LNCAP (cell line): ENCODE results near the gene NMNAT1.

Experiments used
- TF ChIP-seq, protein P1 (sequence below): fragments of 450-650 bp; IDR thresholded peaks from 2 replicates; pipeline ENCODE4 v1.5.1; 2017; ENCODE audit warnings: mild to moderate bottlenecking

Gene NMNAT1

DNA sequence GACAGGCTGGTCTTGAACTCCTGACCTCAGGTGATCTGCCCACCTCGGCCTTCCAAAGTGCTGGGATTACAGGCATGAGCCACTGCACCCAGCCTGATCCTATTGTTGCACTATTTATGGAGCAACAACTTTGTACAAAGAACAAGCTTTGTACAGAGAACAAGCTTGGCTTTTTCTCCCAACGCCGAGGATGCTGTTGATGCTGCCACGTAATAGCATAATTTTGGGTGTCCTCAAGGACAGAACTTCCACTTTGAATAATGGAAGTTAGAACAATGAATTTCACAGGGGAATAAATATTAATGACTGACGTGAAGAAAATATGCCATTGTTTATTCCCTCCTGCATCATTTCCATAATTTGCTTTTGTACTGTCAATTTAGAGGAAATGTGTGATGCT is 41.0 kb downstream of the NMNAT1 start:
- TF ChIP-seq, protein P1, sequence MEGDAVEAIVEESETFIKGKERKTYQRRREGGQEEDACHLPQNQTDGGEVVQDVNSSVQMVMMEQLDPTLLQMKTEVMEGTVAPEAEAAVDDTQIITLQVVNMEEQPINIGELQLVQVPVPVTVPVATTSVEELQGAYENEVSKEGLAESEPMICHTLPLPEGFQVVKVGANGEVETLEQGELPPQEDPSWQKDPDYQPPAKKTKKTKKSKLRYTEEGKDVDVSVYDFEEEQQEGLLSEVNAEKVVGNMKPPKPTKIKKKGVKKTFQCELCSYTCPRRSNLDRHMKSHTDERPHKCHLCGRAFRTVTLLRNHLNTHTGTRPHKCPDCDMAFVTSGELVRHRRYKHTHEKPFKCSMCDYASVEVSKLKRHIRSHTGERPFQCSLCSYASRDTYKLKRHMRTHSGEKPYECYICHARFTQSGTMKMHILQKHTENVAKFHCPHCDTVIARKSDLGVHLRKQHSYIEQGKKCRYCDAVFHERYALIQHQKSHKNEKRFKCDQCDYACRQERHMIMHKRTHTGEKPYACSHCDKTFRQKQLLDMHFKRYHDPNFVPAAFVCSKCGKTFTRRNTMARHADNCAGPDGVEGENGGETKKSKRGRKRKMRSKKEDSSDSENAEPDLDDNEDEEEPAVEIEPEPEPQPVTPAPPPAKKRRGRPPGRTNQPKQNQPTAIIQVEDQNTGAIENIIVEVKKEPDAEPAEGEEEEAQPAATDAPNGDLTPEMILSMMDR, result no peak

DNA sequence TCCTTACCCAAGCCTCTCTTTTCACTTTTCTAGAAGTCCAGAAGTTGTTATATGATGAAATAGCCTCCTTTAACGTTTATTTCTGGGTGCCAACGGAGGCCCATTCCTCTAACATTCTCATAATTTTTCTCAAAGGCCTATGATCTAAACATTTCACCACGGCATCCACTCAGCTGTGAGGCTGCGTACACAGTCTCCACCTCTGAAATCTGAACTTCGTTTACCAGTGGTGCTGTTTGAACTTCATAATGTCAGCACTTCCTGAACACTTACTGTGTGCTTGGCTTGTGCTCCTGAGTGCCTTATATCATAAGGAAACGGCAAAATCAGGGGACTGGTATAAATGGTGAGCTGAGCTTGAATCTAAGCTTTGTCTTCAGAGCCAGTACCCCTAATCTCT is 41.7 kb downstream of the NMNAT1 start:
- TF ChIP-seq, protein P1, result no peak

DNA sequence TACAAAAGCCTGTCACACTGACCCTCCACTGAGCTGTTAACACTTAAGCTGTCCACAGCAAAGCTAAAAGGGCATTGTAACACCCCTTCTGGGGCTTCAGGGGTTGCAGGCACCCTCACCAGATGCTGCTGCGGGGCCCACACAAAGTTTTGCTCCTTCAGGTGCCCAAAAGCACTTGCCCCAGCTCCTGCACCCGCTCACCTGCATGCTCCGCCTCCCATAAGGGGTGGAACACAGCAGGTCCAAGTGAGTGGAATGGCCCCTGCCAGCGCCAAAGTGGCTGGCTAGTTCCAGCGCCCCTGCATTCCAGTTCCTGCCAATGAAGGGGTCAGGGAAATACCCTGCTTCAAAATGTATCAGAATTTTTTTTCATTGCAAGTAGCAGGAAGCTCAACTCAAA is 46.5 kb downstream of the NMNAT1 start:
- TF ChIP-seq, protein P1, result no peak

DNA sequence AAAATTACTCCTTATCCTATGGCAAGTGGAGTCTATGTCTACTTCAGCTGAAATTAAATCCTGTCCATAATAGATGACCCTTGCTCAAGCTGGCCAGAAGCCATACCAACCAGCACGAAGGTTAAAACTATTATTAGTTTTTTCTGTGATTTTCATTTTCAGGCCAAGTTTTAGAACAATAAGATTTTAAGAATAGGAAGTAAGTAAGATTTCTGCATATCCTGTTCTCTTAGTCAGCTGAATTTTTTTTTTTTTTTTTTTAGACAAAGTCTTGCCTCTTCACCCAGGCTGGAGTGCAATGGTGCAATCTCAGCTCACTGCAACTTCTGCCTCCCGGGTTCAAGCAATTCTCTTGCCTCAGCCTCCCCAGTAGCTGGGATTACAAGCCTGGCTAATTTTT is 47.7 kb downstream of the NMNAT1 start:
- TF ChIP-seq, protein P1, result no peak

DNA sequence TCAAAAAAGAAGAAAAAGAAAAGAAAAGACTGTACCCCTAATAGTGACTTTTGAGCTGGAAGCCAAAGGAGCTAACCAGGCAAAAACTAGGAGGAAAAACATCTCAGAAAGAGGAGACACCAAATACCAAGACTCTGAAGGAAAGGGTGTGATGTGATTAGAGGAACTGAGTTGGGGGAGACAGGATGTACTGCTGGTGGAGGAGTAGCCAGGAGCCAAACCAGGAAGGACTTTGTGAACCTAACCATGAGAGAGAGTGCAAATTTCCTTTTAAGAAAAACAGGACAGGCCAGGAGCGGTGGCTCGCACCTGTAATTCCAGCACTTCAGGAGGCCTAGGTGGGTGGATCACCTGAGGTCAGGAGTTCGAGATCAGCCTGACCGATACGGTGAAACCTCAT is 49.6 kb downstream of the NMNAT1 start:
- TF ChIP-seq, protein P1, result no peak

DNA sequence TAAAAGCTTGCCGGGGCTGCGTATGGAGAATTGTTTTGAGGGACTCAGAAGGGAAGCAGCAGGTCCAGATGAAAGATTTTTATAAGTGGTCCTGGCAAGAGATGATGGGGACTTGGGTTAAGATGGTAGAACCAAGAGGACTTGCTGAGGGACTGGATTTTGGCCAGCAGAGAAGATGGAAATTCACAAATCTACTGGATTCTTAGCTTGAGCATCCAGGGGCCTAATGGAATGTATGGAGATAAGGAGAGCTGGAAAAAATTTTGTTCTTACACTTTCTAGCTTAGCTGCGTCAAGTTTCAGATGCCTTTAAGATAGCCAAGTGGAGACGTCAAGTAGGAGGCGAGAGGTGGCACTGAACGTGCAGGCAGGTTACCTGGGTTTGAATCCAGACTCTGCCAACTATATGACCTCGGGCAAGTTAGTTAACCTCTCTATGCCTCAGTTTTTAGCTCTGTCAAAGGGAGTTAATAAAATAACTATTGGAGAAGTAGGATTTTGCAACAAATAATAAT is 50.3 kb downstream of the NMNAT1 start:
- TF ChIP-seq, protein P1, result no peak

DNA sequence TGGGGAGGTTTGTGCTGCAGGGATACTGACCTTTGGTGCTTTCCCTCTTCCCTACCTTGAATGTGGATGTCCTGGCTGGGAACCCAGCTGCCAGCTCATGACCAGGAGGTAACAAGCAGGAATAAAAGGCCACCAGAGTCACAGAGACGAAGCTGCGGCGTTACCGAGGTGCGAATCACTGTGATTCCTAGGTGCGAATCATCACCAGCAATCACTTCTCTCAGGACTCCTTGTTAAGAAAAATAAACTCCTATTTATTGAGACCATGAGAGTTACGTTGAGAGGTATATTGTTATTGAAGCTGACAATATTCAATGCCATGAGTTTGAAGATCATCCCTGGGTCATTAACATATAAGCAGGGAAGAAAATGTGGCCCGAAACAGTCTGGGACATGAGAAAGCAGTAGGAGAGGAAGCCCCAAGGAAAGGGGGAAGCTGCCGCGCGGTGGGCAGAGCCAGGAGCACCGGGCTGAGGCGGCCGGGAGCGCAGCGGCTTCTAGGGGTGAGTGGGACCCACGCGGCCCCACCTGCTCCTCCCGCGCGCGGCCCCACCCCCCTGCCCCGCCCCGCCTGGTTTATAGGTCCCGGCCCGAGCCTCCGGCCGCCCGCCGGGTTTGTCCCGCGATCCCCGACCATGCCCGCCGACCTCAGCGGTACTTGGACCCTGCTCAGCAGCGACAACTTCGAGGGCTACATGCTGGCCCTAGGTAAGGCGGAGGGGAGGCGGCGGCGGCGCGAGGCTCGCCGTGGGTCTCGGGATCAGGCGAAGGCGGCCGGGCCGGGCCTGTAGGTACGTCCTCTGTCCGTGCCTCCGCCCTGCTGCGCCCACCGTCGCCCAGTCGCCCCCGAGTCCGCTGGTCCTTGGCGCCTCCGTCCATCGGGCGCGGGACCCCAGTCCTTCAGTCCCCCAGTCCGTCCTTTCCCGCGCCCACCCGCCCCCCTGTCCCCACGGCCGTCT is 53.6 kb downstream of the NMNAT1 start, which contains the start of gene RBP7:
Gene RBP7, plus strand, starts transcription at position 605 of the 959 bp plus-strand sequence. Its CDS starts 31 bp downstream, at position 636.
- TF ChIP-seq, protein P1, result no peak
